ENCODE measurements around the gene RAET1E.
"Not testable (repeated sequence)": the region's sequence is repeated elsewhere in the genome, so short reads cannot be mapped to it uniquely, and the experiment has no call there.

RAET1E gene

GRCh38 chr6:149910721-149911151 is 12.8 kb upstream of the RAET1E start:
- no peak overlapping the region for H3K27ac ChIP-seq
- H3K36me3 ChIP-seq, result no peaks in the 10 kb centered on the region
- H3K4me3 ChIP-seq (ENCODE audit: low read depth, low read length), result no peak overlapping the region
- no peak for DNase-seq
- TF ChIP-seq CTCF (IDR thresholded peaks at IDR 0.05; ENCODE audit: low read depth, low read length), result no peak
- H3K9me3 ChIP-seq (ENCODE audit: severe bottlenecking), result peaks cover 15% of the 10 kb centered on the region
- peaks cover 15% of the 10 kb centered on the region for H3K27me3 ChIP-seq (ENCODE audit: insufficient read depth, low read depth, severe bottlenecking)

- TF ChIP-seq CTCF (IDR thresholded peaks at IDR 0.05; ENCODE audit: low read depth, low read length), result no peak
- peaks cover 15% of the 10 kb centered on the region for H3K9me3 ChIP-seq (ENCODE audit: severe bottlenecking)
- no peak overlapping the region for H3K27ac ChIP-seq
- no peak for DNase-seq
- H3K4me3 ChIP-seq (ENCODE audit: low read depth, low read length), result no peak overlapping the region
- no peaks in the 10 kb centered on the region for H3K36me3 ChIP-seq
- H3K27me3 ChIP-seq (ENCODE audit: insufficient read depth, low read depth, severe bottlenecking), result peaks cover 15% of the 10 kb centered on the region
Measured at GRCh38 chr6:149909701-149910470, 12.0 kb upstream of the RAET1E start.

DNA sequence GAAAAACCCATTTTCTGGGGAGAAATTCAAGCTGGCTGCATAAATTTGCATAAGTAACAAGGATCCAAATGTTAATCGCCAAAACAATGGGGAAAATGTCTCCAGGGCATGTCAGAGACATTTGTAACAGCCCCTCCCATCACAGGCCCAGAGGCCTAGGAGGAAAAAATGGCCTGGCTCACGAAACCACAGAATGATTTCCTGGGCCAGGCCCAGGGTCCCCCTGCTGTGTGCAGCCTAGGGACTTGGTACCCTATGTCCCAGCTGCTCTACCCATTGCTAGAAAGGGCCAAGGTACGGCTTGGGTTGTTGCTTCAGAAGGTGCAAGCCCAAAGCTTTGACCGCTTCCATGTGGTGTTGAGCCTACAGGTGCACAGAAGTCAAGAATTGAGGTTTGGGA is 10.6 kb upstream of the RAET1E start:
- H3K27ac ChIP-seq; H3K36me3 ChIP-seq; DNase-seq; H3K4me3 ChIP-seq (ENCODE audit: low read depth, low read length): not testable (repeated sequence)
- H3K27me3 ChIP-seq (ENCODE audit: insufficient read depth, low read depth, severe bottlenecking), result peaks cover 15% of the 10 kb centered on the region
- peaks cover 15% of the 10 kb centered on the region for H3K9me3 ChIP-seq (ENCODE audit: severe bottlenecking)

DNA sequence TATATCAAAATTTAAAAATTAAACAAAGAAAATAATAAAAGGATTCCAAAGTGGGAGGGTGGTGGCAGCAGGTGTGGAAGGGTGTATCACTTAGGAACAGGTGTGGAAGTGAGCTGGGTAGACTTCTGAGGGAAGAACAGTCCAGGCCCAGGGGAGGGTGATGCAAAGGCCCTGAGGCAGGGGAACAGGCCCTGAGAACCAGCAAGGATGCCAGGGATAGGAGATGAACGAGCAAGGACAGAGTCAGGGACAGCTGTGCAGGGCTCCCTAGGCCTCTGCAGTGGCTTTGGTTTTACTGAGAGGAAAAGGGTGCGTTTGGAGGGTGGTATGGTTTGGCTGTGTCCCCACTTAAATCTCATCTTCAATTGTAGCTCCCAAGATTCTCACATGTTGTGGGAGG is 9.4 kb upstream of the RAET1E start:
- no peak overlapping the region for H3K27ac ChIP-seq
- TF ChIP-seq CTCF (IDR thresholded peaks at IDR 0.05; ENCODE audit: low read depth, low read length), result no peak
- H3K4me3 ChIP-seq (ENCODE audit: low read depth, low read length), result no peak overlapping the region
- DNase-seq, result no peak
- H3K27me3 ChIP-seq (ENCODE audit: insufficient read depth, low read depth, severe bottlenecking), result peaks cover 15% of the 10 kb centered on the region
- peaks cover 15% of the 10 kb centered on the region for H3K9me3 ChIP-seq (ENCODE audit: severe bottlenecking)
- no peaks in the 10 kb centered on the region for H3K36me3 ChIP-seq

GRCh38 chr6:149906405-149906804 is 8.5 kb upstream of the RAET1E start:
- H3K27me3 ChIP-seq (ENCODE audit: insufficient read depth, low read depth, severe bottlenecking), result peaks cover 12% of the 10 kb centered on the region
- TF ChIP-seq CTCF (IDR thresholded peaks at IDR 0.05; ENCODE audit: low read depth, low read length), result no peak
- H3K27ac ChIP-seq, result no peak overlapping the region
- no peak overlapping the region for H3K4me3 ChIP-seq (ENCODE audit: low read depth, low read length)
- peaks cover 15% of the 10 kb centered on the region for H3K9me3 ChIP-seq (ENCODE audit: severe bottlenecking)
- DNase-seq, result no peak
- no peaks in the 10 kb centered on the region for H3K36me3 ChIP-seq

DNA sequence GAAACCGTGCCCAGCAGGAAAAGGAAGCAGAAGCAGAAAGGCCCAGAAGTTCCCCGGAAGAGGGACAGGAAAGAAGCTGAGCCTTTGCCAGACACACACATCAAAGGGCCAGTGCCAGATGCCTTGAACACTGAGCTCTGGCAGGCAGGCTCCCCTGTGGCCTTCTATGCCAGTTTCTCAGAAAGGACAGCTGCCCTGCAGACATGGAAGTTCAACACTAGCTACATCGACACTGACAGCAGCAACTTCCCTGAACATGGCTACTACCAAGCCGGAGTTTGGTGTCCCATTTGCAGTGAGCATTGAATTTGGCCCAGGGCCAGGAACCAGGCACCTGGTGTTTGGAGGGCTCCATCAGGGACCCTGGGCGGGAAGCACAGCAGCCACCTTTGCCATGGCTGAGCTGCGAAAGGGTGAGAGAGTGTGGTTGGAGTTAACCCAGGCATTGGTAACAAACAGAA is 8.0 kb upstream of the RAET1E start:
- H3K27ac ChIP-seq, result no peak overlapping the region
- peaks cover 15% of the 10 kb centered on the region for H3K9me3 ChIP-seq (ENCODE audit: severe bottlenecking)
- H3K36me3 ChIP-seq, result no peaks in the 10 kb centered on the region
- no peak for DNase-seq
- TF ChIP-seq CTCF (IDR thresholded peaks at IDR 0.05; ENCODE audit: low read depth, low read length), result no peak
- H3K4me3 ChIP-seq (ENCODE audit: low read depth, low read length), result no peak overlapping the region
- H3K27me3 ChIP-seq (ENCODE audit: insufficient read depth, low read depth, severe bottlenecking), result peaks cover 10% of the 10 kb centered on the region

Measured in WERI-Rb-1 (cell line).